ENCODE results near the gene CDSN.
A peak's percentile ranks its signal among the peaks of the same experiment; 100 is the strongest.

CDSN gene

GRCh38 chr6:31163922-31164321 lies 43.7 kb upstream of the CDSN start:
- no peak for DNase-seq
- Histone ChIP-seq H3K27ac (no peak overlapping the region), H3K4me3 (ENCODE audit: low read depth, low read length) (no peak overlapping the region), H3K36me3 (replicated peaks) (no peaks in the 10 kb centered on the region), H3K27me3 (replicated peaks) (no peaks in the 10 kb centered on the region)
- in situ Hi-C loops (cut with HindIII; ENCODE audit: low pct_ligation_motif_present, low sequenced_read_pairs), result no loop called here
- TF ChIP-seq CTCF (IDR thresholded peaks at IDR 0.05; ENCODE audit: low read depth, low read length, missing control alignments), result no peak

GRCh38 chr6:31162463-31163165 lies 42.4 kb upstream of the CDSN start:
- in situ Hi-C loops (cut with HindIII; ENCODE audit: low pct_ligation_motif_present, low sequenced_read_pairs), result no loop called here
- no peaks in the 10 kb centered on the region for H3K27me3 ChIP-seq (replicated peaks)

GRCh38 chr6:31161216-31162126 lies 41.2 kb upstream of the CDSN start:
- Histone ChIP-seq H3K27ac (no peak overlapping the region), H3K4me3 (ENCODE audit: low read depth, low read length) (no peak overlapping the region), H3K36me3 (replicated peaks) (no peaks in the 10 kb centered on the region), H3K27me3 (replicated peaks) (no peaks in the 10 kb centered on the region)
- no peak for DNase-seq
- in situ Hi-C loops (cut with HindIII; ENCODE audit: low pct_ligation_motif_present, low sequenced_read_pairs), result no loop called here
- no peak for TF ChIP-seq CTCF (IDR thresholded peaks at IDR 0.05; ENCODE audit: low read depth, low read length, missing control alignments)

More at GRCh38 chr6:31162463-31163165, 42.4 kb upstream of the CDSN start:
- H3K36me3 ChIP-seq (replicated peaks), result no peaks in the 10 kb centered on the region
- TF ChIP-seq CTCF (IDR thresholded peaks at IDR 0.05; ENCODE audit: low read depth, low read length, missing control alignments), result no peak
- no peak for DNase-seq
- H3K27ac ChIP-seq, result no peak overlapping the region
- H3K4me3 ChIP-seq (ENCODE audit: low read depth, low read length), result no peak overlapping the region

GRCh38 chr6:31158863-31159855 lies 38.9 kb upstream of the CDSN start:
- no peaks in the 10 kb centered on the region for H3K27me3 ChIP-seq (replicated peaks)
- DNase-seq, result peak; percentile 2
- H3K36me3 ChIP-seq (replicated peaks), result no peaks in the 10 kb centered on the region
- in situ Hi-C loops (cut with HindIII; ENCODE audit: low pct_ligation_motif_present, low sequenced_read_pairs), result no loop called here
- peak; percentile 25 for TF ChIP-seq CTCF (IDR thresholded peaks at IDR 0.05; ENCODE audit: low read depth, low read length, missing control alignments)
- no peak overlapping the region for H3K27ac ChIP-seq
- peak overlapping the region; percentile 82 for H3K4me3 ChIP-seq (ENCODE audit: low read depth, low read length)

GRCh38 chr6:31158140-31158862 lies 38.1 kb upstream of the CDSN start, which contains the start of gene TCF19:
Gene TCF19 (plus strand): TSS chr6:31158589. CDS start chr6:31159470, 881 bp downstream.
- Histone ChIP-seq H3K4me3 (ENCODE audit: low read depth, low read length) (peak within 1 kb of the TSS; percentile 82), H3K36me3 (replicated peaks) (no peaks in the 10 kb centered on the region), H3K27me3 (replicated peaks) (no peaks in the 10 kb centered on the region), H3K27ac (peak within 1 kb of the TSS; percentile 18)
- in situ Hi-C loops (cut with HindIII; ENCODE audit: low pct_ligation_motif_present, low sequenced_read_pairs), result no loop called here
- TF ChIP-seq CTCF (IDR thresholded peaks at IDR 0.05; ENCODE audit: low read depth, low read length, missing control alignments), result no peak
- peak; percentile 99 for DNase-seq
